Caco-2 (cell line): Measurements from ENCODE around the gene PROZ. TPM values are rescaled to one million over a fixed set of nuclear protein-coding genes. Genes with fewer than 3 reads are reported as not detected.

ENCODE experiments used
- BruUV-seq: library from RNA; stranded (reverse); fragments of 400-500 nt; replicated peaks from 2 replicates; lab custom pipeline; 2021; lab: Mats Ljungman, UMichigan
- CTCF ChIA-PET: fragments of 300-600 bp; sonication (Branson Sonifier 250); formaldehyde crosslinking; loops from one replicate; lab custom pipeline; 2022; ENCODE audit warnings: antibody characterized with exemption; lab: Charles Lee
- POLR2A ChIA-PET: fragments of 300-600 bp; sonication (Branson Sonifier 250); formaldehyde crosslinking; loops from one replicate; lab custom pipeline; 2022; ENCODE audit warnings: antibody characterized with exemption; lab: Charles Lee
- DNase-seq, 2 experiments: peaks; one replicate each; pipeline versions ENCODE4 v3.0.0 to v3.0.0-alpha.2; 2020 to 2022
- H3K27me3 ChIP-seq: replicated peaks from 2 replicates; pipeline ENCODE4 v1.6.0; 2011; ENCODE audit warnings: low read length; ENCODE audit not compliant: control insufficient read depth, insufficient read depth
- H3K36me3 ChIP-seq: 2 replicates; pipeline ENCODE4 v1.5.1; 2011; ENCODE audit warnings: low read length; ENCODE audit not compliant: control insufficient read depth, insufficient read depth
- H3K4me1 ChIP-seq: fragments of 250-450 bp; sonication (Bioruptor Pico); 2 replicates; pipeline ENCODE4 v1.5.1; 2020; ENCODE audit warnings: mild to moderate bottlenecking
- H3K4me3 ChIP-seq: 2 replicates; pipeline ENCODE4 v1.5.1; 2011; ENCODE audit warnings: low read depth, mild to moderate bottlenecking, control low read depth, low read length
- H3K9me3 ChIP-seq: fragments of 250-450 bp; sonication (Bioruptor Pico); 2 replicates; pipeline ENCODE4 v1.5.1; 2020; ENCODE audit warnings: mild to moderate bottlenecking, moderate library complexity
- H3K27ac Mint-ChIP-seq: one replicate; pipeline ENCODE4 v1.8.0; 2022; ENCODE audit warnings: mixed read lengths; ENCODE audit not compliant: unreplicated experiment
- H3K27me3 Mint-ChIP-seq: one replicate; pipeline ENCODE4 v1.8.0; 2022; ENCODE audit warnings: mixed read lengths; ENCODE audit not compliant: insufficient read depth, unreplicated experiment
- H3K36me3 Mint-ChIP-seq: one replicate; pipeline ENCODE4 v1.8.0; 2022; ENCODE audit warnings: mild to moderate bottlenecking, mixed read lengths; ENCODE audit not compliant: insufficient read depth, unreplicated experiment
- H3K4me1 Mint-ChIP-seq: one replicate; pipeline ENCODE4 v1.8.0; 2022; ENCODE audit warnings: low read depth, mixed read lengths; ENCODE audit not compliant: unreplicated experiment
- H3K4me3 Mint-ChIP-seq: one replicate; pipeline ENCODE4 v1.8.0; 2022; ENCODE audit warnings: mild to moderate bottlenecking, moderate library complexity, mixed read lengths; ENCODE audit not compliant: unreplicated experiment
- H3K9me3 Mint-ChIP-seq: one replicate; pipeline ENCODE4 v1.8.0; 2022; ENCODE audit warnings: mixed read lengths; ENCODE audit not compliant: unreplicated experiment
- intact Hi-C: fragments of 100-400 bp; cut with micrococcal nuclease; formaldehyde crosslinking; loops from one replicate; pipeline ENCODE4 v1.10.0; 2022; ENCODE audit not compliant: unreplicated experiment
- total RNA-seq: library from RNA; stranded (reverse); gene quantifications from 2 replicates; pipeline ENCODE4 v1.2.3, GENCODE V29; 2022
- TF ChIP-seq, protein P1 (sequence below), 2 experiments: fragments of 200-600 bp in 1 of 2; IDR thresholded peaks; 1 replicate in 1 of 2; 2 replicates in 1 of 2; pipeline versions ENCODE4 v1.5.1 to v1.8.0; 2011 to 2022; ENCODE audit warnings: antibody characterized with exemption in 1 of 2, control low read depth in 1 of 2, inconsistent platforms in 1 of 2, low read depth in 1 of 2, low read length in 1 of 2, mild to moderate bottlenecking in 1 of 2, moderate library complexity in 1 of 2; ENCODE audit not compliant: insufficient read depth in 1 of 2, severe bottlenecking in 1 of 2, unreplicated experiment in 1 of 2

The PROZ gene
- total RNA-seq, 1 experiment from 2014 or later = not detected

DNA sequence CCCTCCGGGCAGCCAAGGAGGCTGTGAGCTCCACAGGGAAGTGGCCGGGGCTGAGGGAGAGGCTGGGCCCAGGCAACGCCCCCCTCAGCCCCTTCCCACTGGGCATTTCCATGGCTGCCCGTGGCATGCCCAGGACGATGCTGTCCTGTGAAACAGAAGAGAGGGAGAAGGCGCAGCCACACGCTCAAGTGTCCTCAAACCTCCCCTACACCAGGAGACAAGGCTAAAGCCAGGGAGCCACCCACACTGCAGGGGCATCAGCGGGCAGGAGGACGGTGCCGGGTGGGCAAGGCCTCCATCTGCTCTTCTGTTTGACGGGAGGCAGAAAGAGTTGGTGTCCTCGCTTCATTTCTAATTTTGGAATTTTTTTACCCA is 14.2 kb upstream of the PROZ start:
- H3K27ac Mint-ChIP-seq = no peak overlapping the region
- no peaks in the 10 kb centered on the region for H3K36me3 Mint-ChIP-seq
- H3K4me1 Mint-ChIP-seq = no peaks in the 10 kb centered on the region
- no peaks in the 10 kb centered on the region for H3K27me3 ChIP-seq
- H3K27me3 Mint-ChIP-seq = no peaks in the 10 kb centered on the region
- H3K4me3 Mint-ChIP-seq = no peak overlapping the region
- H3K36me3 ChIP-seq = peaks cover 2% of the 10 kb centered on the region
- intact Hi-C loops = no loop called here
- ChIA-PET CTCF (no interaction called here), POLR2A (no interaction called here)
- H3K4me3 ChIP-seq = no peak overlapping the region
- no peaks in the 10 kb centered on the region for H3K4me1 ChIP-seq
- TF ChIP-seq, protein P1, sequence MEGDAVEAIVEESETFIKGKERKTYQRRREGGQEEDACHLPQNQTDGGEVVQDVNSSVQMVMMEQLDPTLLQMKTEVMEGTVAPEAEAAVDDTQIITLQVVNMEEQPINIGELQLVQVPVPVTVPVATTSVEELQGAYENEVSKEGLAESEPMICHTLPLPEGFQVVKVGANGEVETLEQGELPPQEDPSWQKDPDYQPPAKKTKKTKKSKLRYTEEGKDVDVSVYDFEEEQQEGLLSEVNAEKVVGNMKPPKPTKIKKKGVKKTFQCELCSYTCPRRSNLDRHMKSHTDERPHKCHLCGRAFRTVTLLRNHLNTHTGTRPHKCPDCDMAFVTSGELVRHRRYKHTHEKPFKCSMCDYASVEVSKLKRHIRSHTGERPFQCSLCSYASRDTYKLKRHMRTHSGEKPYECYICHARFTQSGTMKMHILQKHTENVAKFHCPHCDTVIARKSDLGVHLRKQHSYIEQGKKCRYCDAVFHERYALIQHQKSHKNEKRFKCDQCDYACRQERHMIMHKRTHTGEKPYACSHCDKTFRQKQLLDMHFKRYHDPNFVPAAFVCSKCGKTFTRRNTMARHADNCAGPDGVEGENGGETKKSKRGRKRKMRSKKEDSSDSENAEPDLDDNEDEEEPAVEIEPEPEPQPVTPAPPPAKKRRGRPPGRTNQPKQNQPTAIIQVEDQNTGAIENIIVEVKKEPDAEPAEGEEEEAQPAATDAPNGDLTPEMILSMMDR (IDR thresholded peaks at IDR 0.05; ENCODE audit: insufficient read depth in 1 of 2, low read depth in 1 of 2, low read length in 1 of 2, severe bottlenecking in 1 of 2, unreplicated experiment in 1 of 2) = no peak
- no peaks in the 10 kb centered on the region for H3K9me3 ChIP-seq
- no peak for DNase-seq
- H3K9me3 Mint-ChIP-seq = no peaks in the 10 kb centered on the region
- no TSS peak for BruUV-seq

DNA sequence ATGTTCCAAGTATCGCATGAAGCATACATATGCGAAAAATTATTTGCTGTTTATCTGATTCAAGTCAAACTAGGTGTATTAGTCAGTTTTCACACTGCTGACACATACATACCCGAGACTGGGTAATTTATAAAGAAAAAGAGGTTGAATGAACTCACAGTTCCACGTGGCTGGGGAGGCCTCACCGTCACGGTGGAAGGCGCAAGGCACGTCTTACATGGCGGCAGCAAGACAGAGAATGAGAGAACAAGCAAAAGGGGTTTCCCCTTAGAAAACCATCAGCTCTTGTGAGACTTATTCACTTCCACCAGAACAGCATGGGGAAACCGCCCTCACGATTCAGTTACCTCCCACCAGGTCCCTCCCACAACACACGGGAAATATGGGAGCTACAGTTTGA is 13.0 kb upstream of the PROZ start:
- ChIA-PET CTCF (no interaction called here), POLR2A (no interaction called here)
- Histone ChIP-seq H3K27me3 (no peaks in the 10 kb centered on the region), H3K9me3 (no peaks in the 10 kb centered on the region), H3K4me3 (no peak overlapping the region), H3K36me3 (peaks cover under 1% of the 10 kb centered on the region), H3K4me1 (no peaks in the 10 kb centered on the region)
- Mint-ChIP-seq H3K4me1 (no peaks in the 10 kb centered on the region), H3K36me3 (no peaks in the 10 kb centered on the region), H3K4me3 (no peak overlapping the region), H3K9me3 (no peaks in the 10 kb centered on the region), H3K27me3 (no peaks in the 10 kb centered on the region), H3K27ac (no peak overlapping the region)
- intact Hi-C loops = no loop called here
- TF ChIP-seq, protein P1 (IDR thresholded peaks at IDR 0.05; ENCODE audit: insufficient read depth in 1 of 2, low read depth in 1 of 2, low read length in 1 of 2, severe bottlenecking in 1 of 2, unreplicated experiment in 1 of 2) = no peak
- BruUV-seq = no TSS peak
- DNase-seq = no peak

DNA sequence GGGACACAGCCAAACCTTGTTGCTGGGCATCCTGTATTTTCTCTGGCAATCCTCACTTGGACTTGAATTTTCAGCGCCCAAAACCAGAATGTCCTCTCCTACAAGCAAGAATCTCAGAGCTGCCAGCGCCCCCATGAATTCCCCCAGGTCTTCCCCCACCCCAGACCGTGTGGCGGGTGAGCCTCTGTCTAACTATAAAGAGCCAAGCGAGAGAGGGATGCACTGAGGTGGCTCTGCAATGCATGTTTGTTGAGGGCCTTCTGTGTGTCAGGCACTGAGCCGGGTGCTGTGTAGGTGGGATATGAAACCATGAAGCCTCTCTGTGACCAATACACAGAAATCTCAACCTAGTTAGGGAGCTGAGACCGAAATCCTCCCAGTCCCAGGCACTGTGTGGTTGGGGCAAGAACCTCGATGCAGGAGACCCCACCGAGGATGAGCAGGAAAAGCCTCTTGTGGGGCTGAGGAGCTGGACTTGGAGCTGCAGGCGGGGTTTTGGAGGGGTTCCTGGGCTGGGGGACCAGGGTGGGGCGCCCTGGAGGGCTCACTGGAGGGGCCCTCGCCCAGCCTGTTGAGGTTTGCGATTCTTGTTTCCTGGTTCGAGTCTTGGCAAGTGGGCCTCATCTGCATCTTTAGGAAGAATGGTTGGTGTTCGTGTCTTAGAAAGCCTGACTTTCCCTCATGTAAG is 12.4 kb upstream of the PROZ start:
- H3K4me3 ChIP-seq = no peak overlapping the region
- BruUV-seq = no TSS peak
- H3K4me3 Mint-ChIP-seq = no peak overlapping the region
- intact Hi-C loops = no loop called here
- TF ChIP-seq, protein P1 (IDR thresholded peaks at IDR 0.05; ENCODE audit: insufficient read depth in 1 of 2, low read depth in 1 of 2, low read length in 1 of 2, severe bottlenecking in 1 of 2, unreplicated experiment in 1 of 2) = no peak
- H3K4me1 Mint-ChIP-seq = no peaks in the 10 kb centered on the region
- H3K27me3 Mint-ChIP-seq = no peaks in the 10 kb centered on the region
- no peaks in the 10 kb centered on the region for H3K27me3 ChIP-seq
- H3K9me3 Mint-ChIP-seq = no peaks in the 10 kb centered on the region
- DNase-seq = no peak
- no peaks in the 10 kb centered on the region for H3K9me3 ChIP-seq
- POLR2A ChIA-PET = no interaction called here
- H3K36me3 ChIP-seq = no peaks in the 10 kb centered on the region; the same call in 1 of the 2 replicates
- H3K36me3 Mint-ChIP-seq = no peaks in the 10 kb centered on the region
- H3K27ac Mint-ChIP-seq = no peak overlapping the region
- H3K4me1 ChIP-seq = no peaks in the 10 kb centered on the region
- CTCF ChIA-PET = no interaction called here
